Omental fat pad (tissue), 3 donors: ENCODE results near the gene LOC101059915.
"Not testable (repeated sequence)": the region's sequence is repeated elsewhere in the genome, so short reads cannot be mapped to it uniquely, and the experiment has no call there.

ENCODE experiments used
- ATAC-seq: fragments of 150-250 bp; one replicate; pipeline ENCODE4 v1.9.1; 2016; ENCODE audit warnings: mild to moderate bottlenecking, moderate library complexity; ENCODE audit not compliant: low FRiP score
- DNase-seq: peaks from one replicate; pipeline ENCODE4 v3.0.0-alpha.2; 2019; ENCODE audit warnings: low spot score
- TF ChIP-seq, protein P1 (sequence below), 3 donors: fragments of 450-650 bp; IDR thresholded peaks; one replicate each; pipeline ENCODE4 v1.5.1; 2016 to 2017; ENCODE audit warnings: antibody characterized with exemption in 3 of 3, mild to moderate bottlenecking in 3 of 3, moderate library complexity in 2 of 3

Gene LOC101059915

DNA sequence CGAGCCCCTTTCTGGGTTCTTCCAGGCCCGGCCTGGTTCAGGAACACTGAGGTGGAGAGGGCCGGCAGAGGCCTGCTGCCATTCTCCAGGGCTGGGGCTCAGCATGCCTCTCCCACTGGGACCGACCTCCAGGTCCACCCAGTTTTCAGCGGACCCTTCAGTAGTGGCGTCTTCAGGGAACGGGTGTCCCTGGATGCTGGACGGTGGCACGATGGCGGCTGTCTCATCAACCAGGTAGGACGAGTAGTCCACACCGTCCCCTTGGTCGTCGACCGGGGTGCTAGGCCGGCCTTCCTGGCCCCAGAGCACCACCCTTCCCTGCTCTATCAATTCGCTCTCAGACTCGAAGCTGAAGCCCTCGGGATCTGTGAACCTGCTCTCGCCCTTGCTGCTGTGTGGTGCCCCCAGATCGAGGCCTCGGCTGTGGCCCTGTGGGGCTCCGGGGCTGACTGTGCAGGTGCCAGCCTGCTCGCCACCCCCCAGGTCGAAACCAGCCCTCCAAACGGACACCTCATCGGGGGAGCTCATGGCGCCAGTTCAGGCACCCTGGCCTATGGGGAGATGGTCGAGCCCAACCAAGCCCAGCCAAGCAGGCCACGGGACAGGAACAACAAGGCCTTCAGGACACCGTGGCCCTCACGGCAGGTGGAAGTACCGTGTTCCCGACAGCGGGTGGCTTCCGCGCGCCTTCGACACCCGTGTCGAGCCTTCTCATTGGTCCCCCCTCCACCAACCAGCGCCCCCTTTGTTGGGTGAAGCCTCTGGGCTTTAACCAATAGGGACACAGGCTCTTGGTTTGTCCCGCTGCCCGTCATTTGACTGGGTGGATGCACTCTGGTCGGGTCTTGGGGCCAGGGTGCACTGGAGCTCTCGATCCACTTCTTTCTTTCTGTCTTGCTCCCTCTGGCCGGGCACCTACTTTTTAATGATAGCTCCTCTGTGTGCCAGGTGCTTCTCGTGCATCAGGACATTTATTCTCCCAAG is 814 bp upstream of the LOC101059915 start:
- ATAC-seq (no peak), DNase-seq (no peak)
- TF ChIP-seq, protein P1, sequence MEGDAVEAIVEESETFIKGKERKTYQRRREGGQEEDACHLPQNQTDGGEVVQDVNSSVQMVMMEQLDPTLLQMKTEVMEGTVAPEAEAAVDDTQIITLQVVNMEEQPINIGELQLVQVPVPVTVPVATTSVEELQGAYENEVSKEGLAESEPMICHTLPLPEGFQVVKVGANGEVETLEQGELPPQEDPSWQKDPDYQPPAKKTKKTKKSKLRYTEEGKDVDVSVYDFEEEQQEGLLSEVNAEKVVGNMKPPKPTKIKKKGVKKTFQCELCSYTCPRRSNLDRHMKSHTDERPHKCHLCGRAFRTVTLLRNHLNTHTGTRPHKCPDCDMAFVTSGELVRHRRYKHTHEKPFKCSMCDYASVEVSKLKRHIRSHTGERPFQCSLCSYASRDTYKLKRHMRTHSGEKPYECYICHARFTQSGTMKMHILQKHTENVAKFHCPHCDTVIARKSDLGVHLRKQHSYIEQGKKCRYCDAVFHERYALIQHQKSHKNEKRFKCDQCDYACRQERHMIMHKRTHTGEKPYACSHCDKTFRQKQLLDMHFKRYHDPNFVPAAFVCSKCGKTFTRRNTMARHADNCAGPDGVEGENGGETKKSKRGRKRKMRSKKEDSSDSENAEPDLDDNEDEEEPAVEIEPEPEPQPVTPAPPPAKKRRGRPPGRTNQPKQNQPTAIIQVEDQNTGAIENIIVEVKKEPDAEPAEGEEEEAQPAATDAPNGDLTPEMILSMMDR (IDR thresholded peaks at IDR 0.05), result no peak

DNA sequence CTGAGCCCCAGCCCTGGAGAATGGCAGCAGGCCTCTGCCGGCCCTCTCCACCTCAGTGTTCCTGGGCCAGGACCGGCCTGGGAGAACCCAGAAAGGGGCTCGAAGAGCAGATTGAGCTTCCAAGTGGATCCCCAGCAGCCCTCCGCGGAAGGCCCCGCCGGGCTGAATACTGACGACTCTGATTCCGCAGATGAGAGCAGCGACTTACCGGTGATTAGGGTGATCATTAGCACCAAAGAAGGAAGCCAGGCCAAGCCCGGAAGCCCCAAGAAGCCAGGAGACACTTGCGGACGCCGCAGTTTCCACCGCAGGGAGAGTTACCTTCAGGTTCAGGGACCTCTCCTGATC is 876 bp downstream of the LOC101059915 start:
- ATAC-seq (no peak), DNase-seq (no peak)

DNA sequence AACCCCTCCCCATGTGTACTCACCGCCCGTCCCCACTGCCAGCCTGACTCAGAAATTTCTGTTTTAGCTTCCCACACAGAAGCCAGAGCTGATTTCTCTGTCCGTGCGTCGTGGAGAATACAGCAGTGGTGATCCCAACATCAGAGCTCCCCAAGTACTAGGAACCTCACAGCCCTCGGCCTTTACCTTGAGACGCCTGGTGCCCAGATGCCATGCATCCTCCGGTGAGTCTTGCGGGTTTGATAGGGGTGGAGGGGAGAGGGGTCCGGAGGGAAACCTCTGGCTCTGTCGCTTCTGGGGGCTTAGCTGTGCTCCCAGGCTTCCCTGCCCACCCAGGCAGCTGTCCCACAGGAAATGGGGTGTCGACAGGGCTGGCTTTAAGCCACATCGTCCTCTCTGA is 2.1 kb downstream of the LOC101059915 start:
- TF ChIP-seq, protein P1 (IDR thresholded peaks at IDR 0.05), result no peak
- DNase-seq (no peak), ATAC-seq (no peak)

More for the DNA sequence above, 876 bp downstream of the LOC101059915 start:
- TF ChIP-seq, protein P1 (IDR thresholded peaks at IDR 0.05), result no peak

DNA sequence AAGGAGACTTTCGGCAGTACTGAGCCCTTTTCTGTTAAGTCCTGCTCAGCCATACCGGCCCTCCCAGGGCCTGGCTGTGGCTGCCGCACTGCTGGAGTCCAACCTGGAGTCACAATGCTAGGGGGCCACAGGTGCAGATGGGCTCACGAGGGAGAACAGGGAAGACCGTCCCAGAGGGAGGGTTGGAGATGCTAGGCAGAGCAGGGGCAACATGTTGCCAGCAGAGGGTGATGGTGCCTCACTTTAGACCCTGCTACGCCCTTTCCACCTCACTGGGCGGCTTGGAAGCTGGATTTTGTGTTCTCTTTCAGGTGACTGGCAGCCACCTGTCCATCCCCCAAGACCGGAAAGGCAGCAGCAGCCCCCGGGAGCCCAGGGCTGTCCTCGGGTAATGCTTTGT is 2.6 kb downstream of the LOC101059915 start:
- not testable (repeated sequence) for ATAC-seq, DNase-seq

DNA sequence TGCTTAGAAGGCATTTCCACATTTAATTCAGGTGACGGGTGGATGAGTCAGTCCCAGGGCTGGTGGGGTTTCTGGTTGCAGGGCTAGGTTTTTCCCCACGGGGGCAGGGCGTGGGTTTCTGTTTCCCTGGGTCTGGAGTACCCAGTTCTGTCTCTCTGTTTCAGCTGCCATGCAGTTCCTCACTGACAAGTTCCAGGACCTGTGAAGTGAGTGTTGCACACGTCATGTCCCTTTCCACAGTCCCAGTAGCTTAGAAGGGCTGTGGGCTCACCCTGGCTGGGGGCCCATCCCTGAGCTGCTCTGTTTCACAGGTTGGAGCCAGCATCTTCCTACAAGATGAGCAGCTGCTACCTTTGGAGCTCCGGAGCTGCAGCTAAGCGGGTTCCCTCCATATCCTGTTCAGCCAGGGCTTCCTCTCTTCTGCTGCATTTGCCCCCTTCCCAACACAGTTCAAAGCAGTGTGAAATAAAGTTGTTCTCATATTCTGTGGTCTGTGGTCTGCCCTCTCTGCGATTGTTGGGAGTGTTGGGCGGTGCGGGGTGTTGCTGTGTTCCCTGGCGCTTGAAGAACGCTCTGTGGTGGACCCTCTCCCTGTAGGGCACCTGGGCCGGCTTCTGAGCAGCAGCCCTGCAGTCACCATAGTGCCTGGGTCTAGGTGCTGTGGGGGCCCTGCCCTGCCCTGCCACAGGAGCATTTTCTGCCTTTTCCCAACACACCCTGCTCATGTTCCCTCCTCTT is 3.9 kb downstream of the LOC101059915 start:
- DNase-seq (no peak), ATAC-seq (no peak)
- TF ChIP-seq, protein P1 (IDR thresholded peaks at IDR 0.05), result no peak

DNA sequence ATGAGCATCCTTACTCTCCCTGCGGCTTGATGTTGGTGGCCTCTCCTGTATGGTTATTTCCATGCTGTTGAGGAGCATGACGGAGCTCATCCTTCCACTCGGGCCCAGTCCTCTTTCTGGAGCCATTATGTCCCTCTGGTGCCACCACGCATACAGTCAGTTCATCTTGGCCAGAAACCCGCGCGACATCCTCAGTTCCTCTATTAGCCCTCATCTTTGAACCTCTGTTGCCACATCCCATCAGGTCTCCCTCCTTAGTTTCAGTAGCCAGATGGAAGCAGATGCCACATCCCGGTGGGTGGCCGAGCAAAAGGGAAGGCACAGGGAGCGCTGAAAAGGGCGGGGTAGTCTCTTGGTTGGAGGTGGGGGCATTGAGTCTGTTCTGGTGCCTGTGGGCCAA is 4.6 kb downstream of the LOC101059915 start:
- TF ChIP-seq, protein P1 (IDR thresholded peaks at IDR 0.05), result no peak
- no peak for ATAC-seq
- DNase-seq, result no peak

DNA sequence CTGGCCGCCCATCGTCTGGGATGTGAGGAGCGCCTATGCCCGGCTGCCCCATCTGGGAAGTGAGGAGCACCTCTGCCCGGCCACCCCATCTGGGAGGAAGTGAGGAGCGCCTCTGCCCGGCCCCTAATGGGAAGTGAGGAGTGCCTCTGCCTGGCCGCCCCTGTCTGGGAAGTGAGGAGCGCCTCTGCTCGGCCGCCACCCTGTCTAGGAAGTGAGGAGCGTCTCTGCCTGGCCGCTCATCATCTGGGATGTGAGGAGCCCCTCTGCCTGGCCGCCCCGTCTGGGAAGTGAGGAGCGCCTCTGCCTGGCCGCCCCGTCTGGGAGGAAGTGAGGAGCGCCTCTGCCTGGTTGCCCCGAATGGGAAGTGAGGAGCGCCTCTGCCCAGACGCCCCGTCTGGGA is 8.3 kb downstream of the LOC101059915 start:
- not testable (repeated sequence) for DNase-seq, ATAC-seq

DNA sequence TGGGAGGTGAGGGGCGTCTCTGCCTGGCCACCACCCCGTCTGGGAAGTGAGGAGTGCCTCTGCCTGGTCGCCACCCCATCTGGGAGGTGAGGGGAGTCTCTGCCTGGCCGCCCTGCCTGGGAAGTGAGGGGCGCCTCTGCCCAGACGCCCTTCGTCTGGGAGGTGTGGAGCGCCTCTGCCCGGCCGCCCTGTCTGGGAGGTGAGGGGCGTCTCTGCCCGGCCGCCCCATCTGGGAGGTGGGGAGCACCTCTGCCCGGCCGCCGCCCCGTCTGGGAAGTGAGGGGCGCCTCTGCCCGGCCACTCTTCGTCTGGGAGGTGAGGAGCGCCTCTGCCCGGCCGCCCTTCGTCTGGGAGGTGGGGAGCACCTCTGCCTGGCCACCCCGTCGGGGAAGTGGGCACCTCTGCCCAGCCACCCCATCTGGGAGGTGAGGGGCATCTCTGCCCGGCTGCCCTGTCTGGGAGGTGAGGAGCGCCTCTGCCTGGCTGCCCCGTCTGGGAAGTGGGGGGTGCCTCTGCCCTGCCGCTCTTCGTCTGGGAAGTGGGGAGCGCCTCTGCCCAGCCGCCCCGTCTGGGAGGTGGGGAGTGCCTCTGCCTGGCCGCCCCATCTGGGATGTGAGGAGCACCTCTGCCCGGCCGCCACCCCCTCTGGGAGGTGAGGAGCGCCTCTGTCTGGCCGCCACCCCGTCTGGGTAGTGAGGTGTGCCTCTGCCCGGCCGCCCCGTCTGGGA is 8.9 kb downstream of the LOC101059915 start:
- not testable (repeated sequence) for ATAC-seq, DNase-seq

DNA sequence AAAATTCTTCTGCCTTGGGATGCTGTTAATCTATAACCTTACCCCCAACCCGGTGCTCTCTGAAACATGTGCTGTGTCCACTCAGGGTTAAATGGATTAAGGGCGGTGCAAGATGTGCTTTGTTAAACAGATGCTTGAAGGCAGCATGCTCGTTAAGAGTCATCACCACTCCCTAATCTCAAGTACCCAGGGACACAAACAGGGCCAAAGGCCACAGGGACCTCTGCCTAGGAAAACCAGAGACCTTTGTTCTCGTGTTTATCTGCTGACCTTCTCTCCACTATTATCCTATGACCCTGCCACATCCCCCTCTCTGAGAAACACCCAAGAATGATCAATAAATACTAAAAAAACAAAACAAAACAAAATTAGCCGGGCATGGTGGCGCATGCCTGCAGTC is 9.8 kb downstream of the LOC101059915 start:
- not testable (repeated sequence) for ATAC-seq, DNase-seq
